ENCODE measurements around the gene UBL5.
"Not testable (repeated sequence)": the region's sequence is repeated elsewhere in the genome, so short reads cannot be mapped to it uniquely, and the experiment has no call there.

Gene UBL5

GRCh38 chr19:9827289-9828238 is at the start of gene UBL5:
Gene UBL5 (plus strand): TSS chr19:9827918. CDS start chr19:9828338, 420 bp downstream.
- DNase-seq (ENCODE audit: low spot score): peak; percentile 91

GRCh38 chr19:9782338-9782737 is 45.4 kb upstream of the UBL5 start:
- no peak for DNase-seq (ENCODE audit: low spot score)

GRCh38 chr19:9784163-9784496 is 43.6 kb upstream of the UBL5 start:
- DNase-seq (ENCODE audit: low spot score): not testable (repeated sequence)

- peak; percentile 94 for DNase-seq (ENCODE audit: low spot score)
Measured at GRCh38 chr19:9785367-9786331, 42.1 kb upstream of the UBL5 start.

- no peak for DNase-seq (ENCODE audit: low spot score)
Measured at GRCh38 chr19:9786342-9786741, 41.4 kb upstream of the UBL5 start.

- DNase-seq (ENCODE audit: low spot score): no peak
Measured at GRCh38 chr19:9786819-9787218, 40.9 kb upstream of the UBL5 start.

- DNase-seq (ENCODE audit: low spot score): not testable (repeated sequence)
Measured at GRCh38 chr19:9788604-9789003, 39.1 kb upstream of the UBL5 start.

- no peak for DNase-seq (ENCODE audit: low spot score)
Measured at GRCh38 chr19:9789066-9789465, 38.7 kb upstream of the UBL5 start.

GRCh38 chr19:9789579-9789978 is 38.1 kb upstream of the UBL5 start:
- DNase-seq (ENCODE audit: low spot score): not testable (repeated sequence)

GRCh38 chr19:9791073-9791367 is 36.7 kb upstream of the UBL5 start:
- DNase-seq (ENCODE audit: low spot score): not testable (repeated sequence)

- peak; percentile 94 for DNase-seq (ENCODE audit: low spot score)
Measured at GRCh38 chr19:9791552-9792205, 36.0 kb upstream of the UBL5 start.

GRCh38 chr19:9792206-9793070 is 35.3 kb upstream of the UBL5 start:
- DNase-seq (ENCODE audit: low spot score): peak; percentile 91

GRCh38 chr19:9793071-9793591 is 34.6 kb upstream of the UBL5 start:
- peak; percentile 62 for DNase-seq (ENCODE audit: low spot score)

- peak; percentile 94 for DNase-seq (ENCODE audit: low spot score)
Measured at GRCh38 chr19:9796113-9796773, 31.5 kb upstream of the UBL5 start.

- no peak for DNase-seq (ENCODE audit: low spot score)
Measured at GRCh38 chr19:9797871-9798270, 29.8 kb upstream of the UBL5 start.

GRCh38 chr19:9799162-9799561 is 28.6 kb upstream of the UBL5 start:
- DNase-seq (ENCODE audit: low spot score): no peak

GRCh38 chr19:9801976-9802375 is 25.7 kb upstream of the UBL5 start:
- DNase-seq (ENCODE audit: low spot score): no peak

- DNase-seq (ENCODE audit: low spot score): no peak
Measured at GRCh38 chr19:9806803-9807202, 20.9 kb upstream of the UBL5 start.

- peak; percentile 50 for DNase-seq (ENCODE audit: low spot score)
Measured at GRCh38 chr19:9808855-9809824, 18.6 kb upstream of the UBL5 start.
